ENCODE results near the gene TBX1.
"Not testable (repeated sequence)": the region's sequence is repeated elsewhere in the genome, so short reads cannot be mapped to it uniquely, and the experiment has no call there.

The TBX1 gene

GRCh38 chr22:19776433-19777031 is 16.0 kb downstream of the TBX1 start:
- intact Hi-C loops (cut with DNase I) = no loop called here
- DNase-seq = peak in 3 of 10 donors; percentile 19 to 73 (median 47)

GRCh38 chr22:19777192-19777591 is 16.6 kb downstream of the TBX1 start:
- DNase-seq; intact Hi-C loops (cut with DNase I): not testable (repeated sequence)

- intact Hi-C loops (cut with DNase I) = no loop called here
- DNase-seq = peak in 3 of 10 donors; percentile 16 to 55 (median 55)
Measured at GRCh38 chr22:19779011-19779421, 18.4 kb downstream of the TBX1 start.

GRCh38 chr22:19779685-19780268 is 19.2 kb downstream of the TBX1 start:
- DNase-seq = peak in 2 of 10 donors; percentile 40 to 62
- intact Hi-C loops (cut with DNase I) = no loop called here

GRCh38 chr22:19782533-19782932 is 22.0 kb downstream of the TBX1 start:
- peak in 1 of 10 donors; percentile 10 for DNase-seq
- intact Hi-C loops (cut with DNase I) = no loop called here

GRCh38 chr22:19783586-19784383 is 23.2 kb downstream of the TBX1 start:
- peak in 2 of 10 donors; percentile 36 to 58 for DNase-seq
- intact Hi-C loops (cut with DNase I) = no loop called here

GRCh38 chr22:19784384-19785175 is 24.0 kb downstream of the TBX1 start:
- intact Hi-C loops (cut with DNase I) = no loop called here
- peak in 4 of 10 donors; percentile 5 to 78 (median 70) for DNase-seq

GRCh38 chr22:19785461-19786263 is 25.1 kb downstream of the TBX1 start:
- DNase-seq = peak in 2 of 10 donors; percentile 62 to 69
- intact Hi-C loops (cut with DNase I) = no loop called here

- intact Hi-C loops (cut with DNase I) = no loop called here
Measured at GRCh38 chr22:19786264-19786585, 25.6 kb downstream of the TBX1 start.

GRCh38 chr22:19786959-19787848 is 26.6 kb downstream of the TBX1 start:
- intact Hi-C loops (cut with DNase I) = no loop called here
- peak in 5 of 10 donors; percentile 3 to 78 (median 45) for DNase-seq

More at GRCh38 chr22:19786264-19786585, 25.6 kb downstream of the TBX1 start:
- DNase-seq = peak in 4 of 10 donors; percentile 6 to 78 (median 32)

GRCh38 chr22:19787849-19788141 is 27.2 kb downstream of the TBX1 start:
- intact Hi-C loops (cut with DNase I) = no loop called here
- peak in 2 of 10 donors; percentile 48 to 56 for DNase-seq

- DNase-seq = peak in 4 of 10 donors; percentile 4 to 85 (median 68)
- intact Hi-C loops (cut with DNase I) = no loop called here
Measured at GRCh38 chr22:19788661-19789225, 28.2 kb downstream of the TBX1 start.

GRCh38 chr22:19789406-19789805 is 28.8 kb downstream of the TBX1 start:
- DNase-seq = peak in 4 of 10 donors; percentile 3 to 79 (median 63)
- intact Hi-C loops (cut with DNase I) = no loop called here

- intact Hi-C loops (cut with DNase I) = no loop called here
- no peak for DNase-seq
Measured at GRCh38 chr22:19789828-19790227, 29.2 kb downstream of the TBX1 start.

GRCh38 chr22:19791243-19791642 is 30.7 kb downstream of the TBX1 start:
- intact Hi-C loops (cut with DNase I) = no loop called here
- DNase-seq = no peak

- no peak for DNase-seq
- intact Hi-C loops (cut with DNase I) = no loop called here
Measured at GRCh38 chr22:19791894-19792293, 31.3 kb downstream of the TBX1 start.

GRCh38 chr22:19792383-19792896 is 31.9 kb downstream of the TBX1 start:
- DNase-seq = peak in 2 of 10 donors; percentile 8 to 35
- intact Hi-C loops (cut with DNase I) = not testable (repeated sequence)

- DNase-seq = no peak
- intact Hi-C loops (cut with DNase I) = no loop called here
Measured at GRCh38 chr22:19793161-19793560, 32.6 kb downstream of the TBX1 start.

Measured in posterior cingulate gyrus (tissue), 11 donors.